Astrocyte of the spinal cord (primary cell): ENCODE measurements around the gene NAA25.
A peak's percentile ranks its signal among the peaks of the same experiment; 100 is the strongest.
"Not testable (repeated sequence)": the region's sequence is repeated elsewhere in the genome, so short reads cannot be mapped to it uniquely, and the experiment has no call there.

Experiments
- DNase-seq: peaks from one replicate; pipeline ENCODE4 v3.0.0; 2011; ENCODE audit warnings: low read depth, low spot score
- H3K4me3 ChIP-seq: 2 replicates; pipeline ENCODE4 v1.5.1; 2011; ENCODE audit warnings: low read depth, mild to moderate bottlenecking, low read length, moderate library complexity
- in situ Hi-C: cut with HindIII; loops from 2 replicates; pipeline ENCODE4 v1.10.0; 2017; ENCODE audit warnings: low sequenced_read_pairs
- TF ChIP-seq, protein P1 (sequence below): IDR thresholded peaks from 2 replicates; pipeline ENCODE4 v1.5.1; 2012; ENCODE audit warnings: low read depth, mild to moderate bottlenecking, low read length, inconsistent platforms

The NAA25 gene

GRCh38 chr12:112117685-112118084 is 9.1 kb upstream of the NAA25 start:
- no peak for DNase-seq
- no peak overlapping the region for H3K4me3 ChIP-seq
- in situ Hi-C loops = no loop called here
- TF ChIP-seq, protein P1, sequence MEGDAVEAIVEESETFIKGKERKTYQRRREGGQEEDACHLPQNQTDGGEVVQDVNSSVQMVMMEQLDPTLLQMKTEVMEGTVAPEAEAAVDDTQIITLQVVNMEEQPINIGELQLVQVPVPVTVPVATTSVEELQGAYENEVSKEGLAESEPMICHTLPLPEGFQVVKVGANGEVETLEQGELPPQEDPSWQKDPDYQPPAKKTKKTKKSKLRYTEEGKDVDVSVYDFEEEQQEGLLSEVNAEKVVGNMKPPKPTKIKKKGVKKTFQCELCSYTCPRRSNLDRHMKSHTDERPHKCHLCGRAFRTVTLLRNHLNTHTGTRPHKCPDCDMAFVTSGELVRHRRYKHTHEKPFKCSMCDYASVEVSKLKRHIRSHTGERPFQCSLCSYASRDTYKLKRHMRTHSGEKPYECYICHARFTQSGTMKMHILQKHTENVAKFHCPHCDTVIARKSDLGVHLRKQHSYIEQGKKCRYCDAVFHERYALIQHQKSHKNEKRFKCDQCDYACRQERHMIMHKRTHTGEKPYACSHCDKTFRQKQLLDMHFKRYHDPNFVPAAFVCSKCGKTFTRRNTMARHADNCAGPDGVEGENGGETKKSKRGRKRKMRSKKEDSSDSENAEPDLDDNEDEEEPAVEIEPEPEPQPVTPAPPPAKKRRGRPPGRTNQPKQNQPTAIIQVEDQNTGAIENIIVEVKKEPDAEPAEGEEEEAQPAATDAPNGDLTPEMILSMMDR = no peak

GRCh38 chr12:112116232-112117060 is 7.9 kb upstream of the NAA25 start:
- no peak overlapping the region for H3K4me3 ChIP-seq
- in situ Hi-C loops = no loop called here
- TF ChIP-seq, protein P1 = no peak
- DNase-seq = peak; percentile 72

- no peak for DNase-seq
- in situ Hi-C loops = no loop called here
- H3K4me3 ChIP-seq = no peak overlapping the region
- TF ChIP-seq, protein P1 = no peak
Measured at GRCh38 chr12:112115259-112116045, 6.9 kb upstream of the NAA25 start.

DNA sequence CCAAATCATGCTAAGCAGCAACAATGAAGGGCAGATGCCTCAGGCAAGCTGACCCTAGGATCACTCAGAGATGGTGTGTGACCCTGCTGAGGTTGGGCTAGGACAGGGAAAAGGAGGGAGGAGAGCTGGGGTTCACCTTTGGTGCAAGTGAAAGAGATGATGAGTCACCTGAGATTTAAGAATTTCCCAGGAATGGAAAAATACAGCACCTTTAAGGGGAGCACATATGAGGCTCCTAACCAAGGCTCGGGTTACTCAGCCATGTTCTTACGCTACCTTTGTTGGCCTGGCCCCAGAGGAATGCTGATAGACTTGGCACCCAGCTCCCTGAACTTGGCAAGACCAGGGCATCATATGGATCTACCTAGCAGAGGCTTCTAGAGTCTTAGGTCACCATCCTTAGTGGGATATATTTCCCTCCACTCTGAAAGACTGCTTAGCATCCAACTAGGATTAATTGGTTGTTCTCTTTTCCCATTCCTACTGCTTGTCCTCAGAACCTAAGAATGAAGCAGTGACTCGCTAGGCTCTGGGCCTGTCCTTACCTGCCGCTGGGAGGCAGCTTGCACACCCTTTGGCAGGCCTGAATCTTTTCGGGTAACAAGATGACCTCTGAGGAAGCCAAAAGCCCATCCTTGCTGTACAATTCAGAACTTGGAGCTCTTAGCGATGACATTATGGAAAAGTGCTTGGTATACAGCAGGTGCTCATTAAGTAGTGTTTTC is 4.0 kb upstream of the NAA25 start:
- TF ChIP-seq, protein P1 = no peak
- H3K4me3 ChIP-seq = no peak overlapping the region
- DNase-seq = no peak
- in situ Hi-C loops = no loop called here

- H3K4me3 ChIP-seq = no peak overlapping the region
- TF ChIP-seq, protein P1 = no peak
- no peak for DNase-seq
- in situ Hi-C loops = no loop called here
Measured at GRCh38 chr12:112111931-112112330, 3.3 kb upstream of the NAA25 start.

GRCh38 chr12:112110787-112111662 is 2.4 kb upstream of the NAA25 start:
- H3K4me3 ChIP-seq, in situ Hi-C loops, DNase-seq: not testable (repeated sequence)
